CD4-positive, alpha-beta T cell treated with Interleukin-1 beta for 1 hour (primary cell): ENCODE data around the gene CBX4.

ENCODE experiments used
- DNase-seq, 2 donors: peaks; one replicate each; pipeline ENCODE4 v3.0.0-alpha.2; 2020 to 2022

Gene CBX4

DNA sequence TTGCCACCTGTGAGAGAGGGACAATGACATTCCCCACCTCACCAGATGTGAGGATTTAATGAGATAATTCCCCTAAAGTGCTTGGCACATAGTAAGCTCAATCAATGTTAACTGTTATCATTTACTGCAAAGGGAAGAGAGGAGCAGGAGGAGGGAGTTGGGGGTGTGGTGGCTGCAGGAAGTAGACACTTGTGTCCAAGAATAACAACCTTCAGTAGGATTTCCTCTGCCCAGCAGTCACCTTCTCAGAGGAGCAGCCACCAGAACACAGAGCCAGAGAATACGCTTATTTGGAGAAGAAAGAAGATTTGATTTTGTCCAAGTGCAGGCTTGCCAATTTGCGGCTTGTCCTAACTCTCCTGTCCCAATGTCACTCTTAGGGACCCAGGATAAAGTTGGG, 10.2 kb downstream of the CBX4 start:
- DNase-seq, result no peak

DNA sequence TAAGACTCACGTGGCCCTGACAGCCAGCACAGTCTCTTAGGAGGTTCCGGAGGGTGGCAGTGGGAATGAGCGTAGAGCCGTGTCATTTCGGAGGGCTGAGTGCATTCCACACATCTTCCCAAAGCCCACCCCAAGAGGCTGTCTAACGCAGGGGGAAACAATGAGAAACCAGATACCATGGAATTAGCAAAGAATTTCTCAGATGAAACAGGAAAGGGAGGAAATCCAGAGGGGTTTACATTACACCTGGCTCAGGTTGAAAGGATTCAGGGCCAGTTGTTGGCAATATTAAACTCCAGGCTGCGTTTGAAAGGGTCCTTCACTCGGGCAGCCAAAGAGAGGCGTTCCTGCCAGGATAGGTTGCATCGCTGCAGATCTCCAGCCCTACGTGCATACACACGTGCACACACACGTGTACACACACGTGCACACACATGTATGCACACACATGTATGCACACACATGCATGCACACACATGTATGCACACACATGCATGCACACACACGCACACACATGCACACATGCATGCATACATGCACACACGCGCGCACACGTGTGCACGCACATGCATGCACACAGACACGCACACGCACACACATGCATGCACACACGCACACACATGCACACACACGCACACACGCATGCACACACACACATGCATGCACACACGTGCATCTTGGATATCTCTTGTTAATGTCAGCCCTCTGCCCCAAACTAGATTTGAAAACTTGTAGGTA, 12.2 kb downstream of the CBX4 start:
- no peak for DNase-seq

DNA sequence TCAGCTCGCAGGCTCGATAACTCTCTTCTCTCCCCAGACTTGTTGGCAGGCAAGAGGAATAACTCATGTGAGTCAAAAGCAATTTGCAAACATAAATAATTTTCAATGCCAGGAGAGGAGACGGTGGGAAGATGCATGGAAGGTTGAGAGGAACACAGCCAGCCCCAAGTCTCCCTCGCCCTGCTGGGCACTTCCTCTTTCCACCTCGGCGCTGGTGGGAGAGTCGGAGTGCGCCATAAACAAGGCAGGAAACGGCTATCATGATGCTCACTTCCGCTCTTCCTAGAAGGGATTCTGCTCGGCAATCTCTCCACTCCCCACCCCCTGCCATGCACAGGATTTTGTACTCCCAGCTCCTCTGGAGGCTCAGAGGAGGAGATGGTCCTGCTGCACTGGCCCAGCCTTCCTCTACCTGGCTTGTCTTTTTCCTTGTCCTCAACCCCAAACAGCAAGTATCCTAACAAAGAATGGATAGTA, 13.0 kb downstream of the CBX4 start:
- peak in 1 of 2 donors; percentile 46 for DNase-seq

DNA sequence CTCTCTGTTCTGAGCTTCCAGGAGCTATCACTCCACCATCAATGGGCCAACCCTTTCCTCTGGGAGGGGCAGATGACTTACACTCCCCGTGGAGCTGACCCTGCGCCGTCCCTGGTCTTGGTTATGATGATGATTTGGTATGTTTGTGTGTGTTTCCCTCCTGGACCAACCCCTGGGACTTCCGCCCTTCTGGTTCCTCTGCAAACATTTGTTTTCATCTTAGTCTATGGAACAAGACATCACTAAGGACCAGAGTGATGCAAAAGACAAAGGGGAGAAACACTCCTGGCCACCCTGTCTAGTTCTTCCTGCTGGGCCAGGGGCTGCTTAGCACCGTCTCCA, 13.7 kb downstream of the CBX4 start:
- DNase-seq, result no peak

DNA sequence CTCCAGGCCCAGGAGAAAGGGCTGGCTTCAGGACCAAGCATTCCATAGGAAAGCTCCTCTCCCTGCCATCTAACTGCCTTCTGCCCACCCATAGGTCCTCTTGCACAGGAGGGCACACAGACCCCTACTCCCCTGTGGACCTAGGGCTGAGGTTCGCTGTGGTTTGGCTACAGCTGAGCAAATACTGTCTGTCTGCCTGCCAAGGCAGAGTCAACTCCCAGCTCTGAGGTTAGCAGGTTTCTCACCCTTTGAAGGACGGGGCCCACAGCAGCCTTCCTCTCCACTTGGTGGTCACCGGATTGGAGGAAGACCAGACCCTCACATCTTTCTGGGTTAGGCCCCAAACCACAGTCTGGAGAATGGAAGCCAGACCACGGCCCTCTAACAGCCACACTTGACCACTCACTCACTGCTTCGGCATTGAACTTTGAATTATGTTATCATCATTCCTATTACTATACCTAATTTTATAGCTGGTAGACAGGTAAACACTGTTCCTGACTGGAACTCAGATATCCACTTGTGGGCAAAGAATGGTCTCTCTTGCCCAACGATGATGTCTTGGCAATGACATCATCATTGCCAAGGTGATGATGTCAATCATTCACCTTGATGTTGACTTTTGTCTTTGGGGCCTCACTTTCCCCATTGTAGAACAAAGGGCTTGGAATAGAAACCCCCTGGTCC, 14.2 kb downstream of the CBX4 start:
- DNase-seq, result no peak

- DNase-seq, result no peak
These were observed 15.0 kb downstream of the CBX4 start for GRCh38 chr17:79824234-79824633.

GRCh38 chr17:79822583-79823124, 16.6 kb downstream of the CBX4 start:
- DNase-seq, result no peak

DNA sequence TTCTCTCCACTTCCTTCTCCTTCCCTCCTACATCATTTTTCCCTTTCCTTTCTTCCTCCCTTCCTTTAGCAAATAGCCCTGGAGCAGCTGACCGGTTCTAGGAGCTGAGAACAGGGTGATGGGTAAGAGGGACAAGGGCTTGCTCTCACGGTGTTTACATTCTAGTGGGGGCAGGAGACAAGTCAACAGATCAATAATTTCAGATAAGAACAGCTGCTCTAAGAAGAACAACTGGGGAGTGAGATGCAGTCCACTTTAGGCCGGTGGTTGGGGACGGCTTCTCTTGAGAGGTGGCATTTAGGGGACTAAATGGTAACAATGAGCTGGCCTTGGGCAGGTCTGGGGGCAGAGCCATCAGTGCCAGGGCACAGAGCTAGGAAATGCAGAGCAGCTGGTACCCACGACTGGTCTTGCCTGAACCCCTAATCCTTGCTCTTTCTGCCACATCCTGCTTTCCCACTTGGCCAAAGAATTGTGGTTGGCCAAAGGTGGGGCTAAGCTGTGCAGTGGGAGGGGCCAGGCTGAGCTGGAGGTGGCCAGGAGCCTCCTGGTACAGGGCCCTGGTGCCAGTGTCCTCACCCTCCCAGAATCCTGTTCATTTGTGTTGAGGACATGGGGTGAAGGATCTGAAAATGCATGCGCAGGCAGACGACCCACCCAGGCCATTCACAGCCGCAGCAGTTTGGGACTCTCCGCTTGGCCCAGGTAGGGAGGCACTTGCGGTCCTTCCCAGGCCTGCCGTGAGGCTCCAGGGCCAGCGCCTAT, 17.7 kb downstream of the CBX4 start:
- no peak for DNase-seq

DNA sequence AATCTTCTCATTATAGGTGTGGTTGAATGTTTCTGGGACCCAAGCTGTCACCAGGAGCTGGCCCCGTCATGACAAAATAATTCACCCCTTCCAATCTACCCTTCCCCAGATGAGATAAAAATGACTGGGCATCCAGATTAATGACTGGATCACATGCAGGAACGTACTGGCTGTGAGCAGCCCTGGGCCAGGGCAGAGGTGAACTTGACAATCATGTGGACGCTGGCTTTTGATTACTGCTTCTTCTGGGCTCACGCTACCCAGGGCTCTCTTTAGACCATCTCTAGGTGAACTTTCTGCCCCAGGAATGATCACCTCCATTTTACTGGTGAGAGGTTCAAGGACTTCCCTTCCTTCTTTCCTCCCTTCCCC, 18.3 kb downstream of the CBX4 start:
- no peak for DNase-seq

DNA sequence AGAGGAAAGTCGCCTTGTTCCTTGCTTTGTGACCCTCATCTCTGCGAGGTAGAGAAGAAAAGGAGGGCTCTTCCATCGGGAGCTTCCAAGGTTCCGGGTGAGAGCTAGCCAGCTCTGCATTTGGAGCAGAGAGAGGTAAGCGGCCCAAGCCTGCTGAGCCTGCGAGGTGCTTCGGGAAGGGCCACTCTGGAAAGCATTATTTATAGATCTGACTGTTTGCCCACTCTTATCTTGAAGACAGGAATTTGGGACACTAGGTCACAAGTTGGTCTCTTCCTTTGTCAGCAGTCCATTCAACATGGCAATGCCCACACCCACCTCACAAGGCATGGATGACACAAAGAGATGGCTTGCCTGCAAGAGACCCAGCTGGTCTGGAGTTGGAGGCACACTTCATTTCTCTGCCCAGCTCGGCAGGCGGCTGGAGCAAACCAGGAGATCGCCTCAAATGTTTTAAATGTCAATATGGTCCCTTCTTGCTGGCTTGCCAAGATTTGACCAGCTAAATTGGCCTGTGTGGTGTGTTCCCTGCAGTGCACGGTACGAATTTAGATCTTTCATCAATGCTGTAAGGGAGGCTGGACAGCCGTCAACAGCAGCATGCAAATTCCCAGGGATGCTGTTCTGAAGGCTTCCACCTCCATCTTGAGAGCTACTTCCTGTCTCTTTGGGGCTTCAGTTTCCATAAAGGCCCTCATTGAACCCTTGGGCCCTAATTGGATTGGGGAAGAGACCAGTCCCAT, 19.5 kb downstream of the CBX4 start:
- DNase-seq, result no peak

GRCh38 chr17:79819085-79819484, 20.2 kb downstream of the CBX4 start:
- DNase-seq, result no peak

DNA sequence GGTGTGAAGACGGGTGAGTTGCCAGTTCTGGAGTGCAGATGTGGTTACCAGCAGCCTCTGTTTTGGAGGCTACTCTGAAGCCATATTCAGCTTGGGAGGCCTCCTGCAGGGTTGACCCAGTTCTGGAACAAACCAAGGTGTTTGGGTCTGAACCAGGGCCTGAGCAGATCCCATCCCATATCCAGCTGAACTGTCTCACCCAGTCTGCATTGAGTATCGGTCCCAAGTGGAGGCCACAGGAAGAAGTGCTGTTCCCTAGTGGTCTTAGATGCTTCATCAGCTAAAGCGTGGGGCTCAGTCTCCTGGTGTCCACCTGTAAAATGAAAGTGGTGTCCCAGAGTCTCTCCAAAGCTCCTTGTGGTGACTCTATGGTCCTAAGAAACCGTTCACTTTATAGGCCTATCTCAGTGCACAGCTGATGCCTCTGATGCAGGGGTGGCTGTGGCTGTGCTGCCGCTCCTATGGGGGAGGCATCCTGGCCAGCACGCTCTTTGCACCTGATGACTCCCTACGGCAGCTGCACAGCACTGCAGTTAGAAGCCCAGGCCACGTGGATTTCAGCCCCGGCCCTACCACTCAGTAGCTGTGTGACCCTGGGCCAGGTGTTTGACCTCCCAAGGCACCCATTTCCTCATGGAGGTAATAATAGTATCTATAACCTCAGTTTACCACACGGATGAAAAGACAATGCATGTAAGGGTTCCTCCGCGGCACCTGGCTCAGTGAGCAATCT, 21.0 kb downstream of the CBX4 start:
- no peak for DNase-seq

DNA sequence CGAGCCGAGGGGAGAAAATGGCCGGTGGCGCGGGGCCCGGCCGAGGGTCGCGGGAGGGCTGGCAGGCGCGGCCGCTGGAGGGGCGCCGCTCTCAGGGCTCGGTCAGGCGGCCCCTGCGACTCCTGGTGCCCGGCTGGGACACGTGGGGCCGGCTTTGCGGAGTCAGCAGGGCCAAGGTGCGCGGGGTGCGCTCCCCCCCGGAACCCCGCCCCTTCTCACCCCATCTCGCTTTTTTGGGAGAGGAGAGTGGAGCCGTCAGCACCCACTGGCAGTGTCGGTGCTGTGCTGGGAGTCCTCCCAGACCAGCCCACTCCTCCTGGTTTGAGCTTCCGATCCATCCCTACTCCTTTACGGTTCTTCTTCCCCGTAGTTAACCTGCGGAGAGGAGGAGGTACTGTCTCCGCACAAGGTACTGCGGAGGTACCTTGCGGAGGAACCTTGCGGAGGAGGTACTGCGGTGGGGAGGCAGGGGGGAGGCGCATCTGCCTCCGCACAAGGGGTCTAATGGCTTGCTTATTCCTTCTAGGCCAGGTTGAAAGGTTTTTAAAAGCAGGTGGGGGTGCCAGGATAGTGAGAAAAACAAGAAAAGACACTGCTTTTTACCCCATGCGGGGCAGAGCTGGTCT, 23.3 kb downstream of the CBX4 start:
- DNase-seq, result no peak

DNA sequence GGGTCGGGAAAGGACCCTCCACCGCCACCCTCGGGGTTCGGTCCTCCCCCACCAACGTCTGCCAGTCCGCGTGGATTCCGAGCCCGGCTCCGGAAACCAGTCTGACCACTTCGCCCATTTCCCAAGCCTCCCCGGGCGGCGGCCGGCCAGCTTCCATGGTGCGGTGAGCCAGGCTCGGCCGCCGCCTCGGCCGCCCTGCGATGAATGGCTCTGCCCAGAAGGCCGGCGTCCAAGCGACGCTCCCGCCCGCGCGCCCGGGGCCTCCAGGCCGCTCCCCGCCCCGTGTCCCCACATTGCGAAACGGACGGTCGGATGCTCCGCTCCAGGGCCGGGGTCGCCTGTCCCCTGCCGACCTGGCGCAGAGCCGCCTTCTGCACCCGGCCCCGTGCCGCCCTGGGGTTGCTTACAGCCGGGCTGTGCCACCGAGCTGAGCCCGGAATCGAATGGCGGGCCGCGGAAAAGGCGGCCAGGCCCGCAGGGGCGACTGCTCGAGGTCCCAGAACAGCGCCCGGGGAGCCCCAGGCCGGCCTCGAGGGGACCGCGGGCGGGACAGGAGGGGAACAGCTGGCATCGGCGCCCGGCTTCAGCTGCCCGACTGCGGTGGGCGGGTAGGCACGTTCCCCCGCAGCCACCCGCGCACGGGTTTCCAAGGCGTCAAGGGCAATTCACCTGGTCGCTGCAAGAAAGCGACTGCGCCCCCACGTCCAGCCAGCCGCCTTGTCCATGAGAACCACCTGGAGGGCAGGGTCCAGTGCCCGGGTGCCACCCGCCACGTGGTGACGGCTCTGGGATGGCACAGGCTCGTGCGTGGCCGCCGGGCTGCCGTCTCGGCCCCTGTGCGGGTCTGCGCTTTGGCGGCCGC, 24.0 kb downstream of the CBX4 start:
- DNase-seq, result no peak

GRCh38 chr17:79814127-79814973, 24.9 kb downstream of the CBX4 start:
- no peak for DNase-seq

DNA sequence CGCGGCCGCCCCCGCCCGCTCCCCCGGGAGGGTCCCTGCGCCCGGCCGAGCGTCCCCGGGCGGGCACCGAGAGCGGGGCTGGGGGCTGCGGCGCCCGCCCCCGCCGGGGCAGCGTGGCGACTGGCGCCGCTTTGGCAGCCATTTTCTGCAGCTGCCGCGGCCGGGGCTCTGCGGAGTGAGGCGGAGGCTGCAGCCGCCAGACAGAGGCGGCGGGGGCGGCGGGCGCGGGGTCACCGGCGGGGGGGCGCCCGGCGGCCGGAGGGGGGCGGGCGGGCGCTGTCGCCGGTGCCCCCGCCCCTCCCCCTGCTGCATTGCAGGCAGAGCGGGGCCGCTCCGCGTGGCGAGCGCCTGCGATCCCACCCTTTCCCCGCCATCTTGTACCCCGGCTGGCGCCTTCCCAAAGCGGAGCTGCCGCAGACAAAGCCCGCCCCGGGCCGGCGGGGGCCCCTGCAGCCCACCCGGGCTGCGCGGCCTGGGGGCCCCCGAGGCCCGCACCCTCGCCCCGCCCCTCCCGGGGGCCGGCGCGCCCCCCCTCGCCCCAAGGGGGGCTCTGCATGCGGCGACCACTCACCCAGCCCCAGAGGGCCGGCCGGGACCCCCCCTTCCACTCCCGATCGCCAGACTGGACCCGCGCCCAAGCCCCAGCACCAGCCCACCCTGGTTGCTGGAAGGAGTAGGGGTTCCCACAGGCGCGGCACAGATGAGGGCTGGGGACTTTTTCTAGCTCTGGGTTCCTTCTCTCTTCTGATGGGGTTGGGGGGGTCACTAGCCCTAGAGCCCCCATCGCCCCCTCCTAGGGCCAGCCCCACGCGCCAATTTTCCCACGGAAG, 25.7 kb downstream of the CBX4 start:
- no peak for DNase-seq

DNA sequence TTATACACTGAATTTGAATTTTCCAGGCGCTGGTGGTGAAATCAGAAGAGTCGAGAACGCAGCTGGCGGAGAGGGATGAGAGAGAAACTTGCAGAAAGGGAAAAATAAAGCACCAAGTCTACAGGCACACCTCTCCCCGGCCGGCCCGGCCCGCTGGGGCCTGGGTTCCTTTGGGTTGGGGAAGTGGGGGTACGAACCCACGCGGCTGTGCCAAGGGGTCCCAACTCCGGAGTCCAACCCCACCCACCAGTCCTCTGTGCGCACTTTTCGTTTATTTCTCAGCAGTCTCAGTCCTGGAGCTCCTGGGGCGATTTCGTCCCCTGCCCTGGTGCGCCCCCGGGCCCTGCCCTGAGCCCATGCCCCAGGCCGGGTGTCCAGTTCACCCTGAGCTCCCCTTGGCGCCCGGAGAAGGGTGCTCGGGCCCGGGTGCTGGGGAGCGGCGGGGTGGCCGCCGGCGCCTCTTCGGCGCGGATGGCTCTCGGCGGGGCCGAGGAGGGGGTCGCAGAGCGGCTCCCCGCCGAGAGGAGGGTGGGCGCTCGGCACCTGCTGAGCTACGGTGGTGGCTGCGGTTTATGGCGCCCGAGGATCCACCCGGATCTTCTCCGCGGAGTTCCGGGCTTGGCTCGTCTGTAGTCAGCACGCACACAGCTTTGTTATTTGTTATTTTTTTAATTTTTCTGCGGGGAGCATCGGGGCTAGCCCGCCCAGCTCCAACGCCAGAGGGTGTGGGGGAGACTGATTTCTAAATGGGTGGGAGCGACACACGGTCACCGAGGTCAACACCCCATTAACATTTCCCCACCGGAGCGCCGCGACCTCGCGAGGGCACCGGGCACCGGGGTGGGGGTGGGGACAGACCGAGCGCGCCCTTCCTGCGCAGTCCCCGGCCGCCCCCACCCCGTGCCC, 26.6 kb downstream of the CBX4 start:
- DNase-seq, result no peak

DNA sequence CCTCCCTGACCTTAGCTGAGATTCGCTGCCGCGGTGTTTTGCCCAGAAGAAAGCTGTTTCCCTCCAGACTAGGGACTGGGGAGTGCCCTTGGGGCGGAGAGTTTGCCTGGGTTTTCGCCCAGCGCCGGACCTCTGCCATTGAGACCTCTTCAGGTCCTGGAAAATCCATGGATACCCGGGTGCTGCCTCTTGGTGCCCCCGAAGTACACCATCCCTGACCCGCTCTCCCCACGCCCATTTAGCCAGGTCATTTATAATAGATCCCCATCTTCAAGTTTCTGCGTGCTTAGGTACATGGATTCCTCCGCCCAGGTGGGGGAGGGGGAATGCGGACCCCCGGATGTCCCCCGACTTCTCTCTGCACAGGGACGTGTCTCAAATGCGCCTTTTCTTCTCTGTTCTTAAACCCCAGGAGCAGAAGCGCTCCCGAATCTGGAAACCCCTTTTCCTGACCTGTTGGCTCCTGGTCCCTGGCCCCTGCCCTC, 27.3 kb downstream of the CBX4 start:
- no peak for DNase-seq
